Measurements from ENCODE around the gene CDYL2.

Gene CDYL2

DNA sequence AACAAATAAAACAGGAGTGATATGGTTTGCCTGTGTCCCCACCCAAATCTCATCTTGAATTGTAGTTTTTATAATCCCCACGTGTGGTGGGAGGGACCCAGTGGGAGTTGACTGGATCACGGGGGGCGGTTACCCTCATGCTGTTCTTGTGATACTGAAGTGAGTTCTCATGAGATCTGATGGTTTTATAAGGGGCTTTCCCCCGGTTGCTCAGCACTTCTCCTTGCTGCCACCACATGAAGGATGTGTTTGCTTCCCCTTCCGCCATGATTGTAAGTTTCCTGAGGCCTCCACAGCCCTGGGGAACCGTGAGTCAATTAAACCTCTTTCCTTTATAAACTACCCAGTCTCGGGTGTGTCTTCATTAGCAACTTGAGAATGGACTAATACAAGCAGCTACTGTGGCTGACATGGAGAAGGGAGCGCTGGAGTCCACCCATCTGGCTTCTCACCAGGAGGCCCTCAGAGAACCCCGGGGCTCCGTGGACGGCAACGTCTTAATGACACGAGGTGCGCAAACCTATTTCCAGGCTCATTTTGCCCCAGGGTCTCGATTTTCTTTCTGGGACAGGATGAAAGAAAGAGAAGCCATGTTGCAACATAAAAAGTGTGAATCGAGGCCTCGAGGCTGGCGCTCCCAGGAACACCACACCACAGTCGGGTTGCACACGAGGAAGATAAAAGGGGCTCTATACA lies 134.1 kb downstream of the CDYL2 start:
- TF ChIP-seq, protein P1, sequence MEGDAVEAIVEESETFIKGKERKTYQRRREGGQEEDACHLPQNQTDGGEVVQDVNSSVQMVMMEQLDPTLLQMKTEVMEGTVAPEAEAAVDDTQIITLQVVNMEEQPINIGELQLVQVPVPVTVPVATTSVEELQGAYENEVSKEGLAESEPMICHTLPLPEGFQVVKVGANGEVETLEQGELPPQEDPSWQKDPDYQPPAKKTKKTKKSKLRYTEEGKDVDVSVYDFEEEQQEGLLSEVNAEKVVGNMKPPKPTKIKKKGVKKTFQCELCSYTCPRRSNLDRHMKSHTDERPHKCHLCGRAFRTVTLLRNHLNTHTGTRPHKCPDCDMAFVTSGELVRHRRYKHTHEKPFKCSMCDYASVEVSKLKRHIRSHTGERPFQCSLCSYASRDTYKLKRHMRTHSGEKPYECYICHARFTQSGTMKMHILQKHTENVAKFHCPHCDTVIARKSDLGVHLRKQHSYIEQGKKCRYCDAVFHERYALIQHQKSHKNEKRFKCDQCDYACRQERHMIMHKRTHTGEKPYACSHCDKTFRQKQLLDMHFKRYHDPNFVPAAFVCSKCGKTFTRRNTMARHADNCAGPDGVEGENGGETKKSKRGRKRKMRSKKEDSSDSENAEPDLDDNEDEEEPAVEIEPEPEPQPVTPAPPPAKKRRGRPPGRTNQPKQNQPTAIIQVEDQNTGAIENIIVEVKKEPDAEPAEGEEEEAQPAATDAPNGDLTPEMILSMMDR (IDR thresholded peaks at IDR 0.05; ENCODE audit: low read depth, low read length, missing control alignments): no peak
- DNase-seq (ENCODE audit: low read depth): no peak
- H3K4me3 ChIP-seq (ENCODE audit: low read depth, low read length): no peak overlapping the region

DNA sequence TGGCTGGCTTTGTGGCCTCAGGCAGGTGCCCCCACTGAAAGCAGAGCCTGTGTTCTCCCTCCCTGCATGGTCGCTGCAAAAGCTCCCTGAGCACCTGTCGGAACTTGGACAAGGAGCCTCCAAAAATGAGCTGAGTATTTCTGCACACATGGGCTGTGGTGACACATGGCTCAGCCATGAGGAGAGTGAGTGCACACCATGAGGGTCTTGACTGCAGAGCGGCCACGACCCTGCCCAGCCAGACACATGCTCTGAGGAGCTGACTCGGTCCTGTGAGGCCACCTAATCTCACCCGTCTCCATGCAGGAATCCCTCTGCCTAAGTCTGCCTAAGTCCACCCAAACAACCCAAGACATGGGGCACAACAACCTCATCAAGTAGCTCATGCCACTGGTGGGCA lies 134.7 kb downstream of the CDYL2 start:
- no peak overlapping the region for H3K4me3 ChIP-seq (ENCODE audit: low read depth, low read length)
- no peak for DNase-seq (ENCODE audit: low read depth)
- TF ChIP-seq, protein P1 (IDR thresholded peaks at IDR 0.05; ENCODE audit: low read depth, low read length, missing control alignments): no peak

DNA sequence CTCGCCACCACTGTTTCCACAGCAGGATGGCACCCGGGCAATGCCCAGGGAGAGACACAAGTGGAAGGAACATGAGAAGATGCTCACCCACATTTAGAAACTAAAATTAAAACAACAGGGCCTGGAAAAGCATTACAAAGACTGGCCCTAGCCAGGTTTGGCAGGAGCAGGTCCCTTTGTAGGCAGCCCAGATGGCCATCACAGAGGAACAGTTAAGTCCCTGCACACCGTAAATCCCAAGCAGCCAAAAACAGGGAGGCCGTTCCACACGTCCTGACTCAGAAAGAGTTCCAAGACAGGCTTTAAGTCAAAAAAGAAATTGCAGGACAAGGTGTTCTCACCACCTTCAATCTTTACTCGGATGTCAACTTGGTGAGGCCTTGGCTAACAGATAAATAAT lies 136.5 kb downstream of the CDYL2 start:
- DNase-seq (ENCODE audit: low read depth): no peak
- TF ChIP-seq, protein P1 (IDR thresholded peaks at IDR 0.05; ENCODE audit: low read depth, low read length, missing control alignments): no peak
- H3K4me3 ChIP-seq (ENCODE audit: low read depth, low read length): no peak overlapping the region

DNA sequence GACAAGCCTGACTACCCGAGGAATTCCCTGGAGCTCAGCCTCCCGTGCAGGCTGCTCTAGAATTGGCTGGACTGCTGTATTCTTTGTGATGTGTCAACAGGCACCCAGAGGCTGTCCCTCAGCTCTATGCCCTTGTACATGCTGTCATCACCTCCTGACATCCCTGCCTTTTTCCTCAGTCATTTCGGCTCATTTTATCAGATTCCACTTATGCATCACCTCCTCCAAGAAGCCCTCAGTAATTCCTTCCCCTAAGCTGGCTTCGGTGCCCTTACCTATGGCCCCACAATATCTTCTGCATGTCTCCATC lies 137.2 kb downstream of the CDYL2 start:
- TF ChIP-seq, protein P1 (IDR thresholded peaks at IDR 0.05; ENCODE audit: low read depth, low read length, missing control alignments): no peak
- H3K4me3 ChIP-seq (ENCODE audit: low read depth, low read length): no peak overlapping the region
- DNase-seq (ENCODE audit: low read depth): no peak

DNA sequence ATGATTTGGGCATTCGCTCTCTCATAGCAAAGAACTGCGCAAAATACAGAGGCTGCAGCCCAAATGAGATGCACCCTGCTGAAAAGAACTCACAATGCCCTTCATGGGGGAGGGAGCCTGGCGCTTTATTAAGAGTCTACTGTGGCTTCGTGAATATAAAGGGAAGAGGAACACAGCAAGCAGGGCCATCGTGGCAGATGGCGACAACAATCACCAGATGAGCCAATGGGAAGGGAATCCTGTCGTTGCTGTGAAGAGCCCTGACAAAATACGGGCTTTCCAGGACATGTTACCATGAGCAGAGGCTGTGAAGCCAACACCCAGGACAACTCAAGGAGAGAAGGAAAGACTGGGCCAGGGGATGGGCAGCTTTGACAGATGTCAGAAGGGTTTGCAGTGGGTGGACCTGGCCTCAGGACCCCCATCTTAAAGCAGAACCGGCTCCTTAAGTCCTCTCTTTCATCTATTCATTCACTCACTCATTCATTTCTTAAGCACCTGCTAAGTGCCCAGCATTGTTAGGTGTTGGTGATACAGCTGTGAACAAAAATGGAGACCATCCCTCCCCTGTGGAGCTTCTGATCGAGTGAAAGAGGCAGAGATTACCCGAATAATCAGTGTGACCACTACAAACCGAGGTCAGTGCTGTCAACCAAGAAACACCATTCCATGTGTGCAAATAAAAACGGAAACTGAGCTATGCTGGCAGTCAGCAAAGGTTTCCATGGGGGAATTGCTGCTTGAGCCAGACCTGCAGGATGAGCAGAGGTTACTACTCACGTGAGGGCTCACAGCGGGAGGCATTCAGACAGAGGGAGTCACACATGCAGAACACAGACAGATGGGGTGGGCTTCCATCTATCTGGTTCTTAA lies 137.8 kb downstream of the CDYL2 start:
- TF ChIP-seq, protein P1 (IDR thresholded peaks at IDR 0.05; ENCODE audit: low read depth, low read length, missing control alignments): no peak
- DNase-seq (ENCODE audit: low read depth): no peak
- H3K4me3 ChIP-seq (ENCODE audit: low read depth, low read length): no peak overlapping the region

DNA sequence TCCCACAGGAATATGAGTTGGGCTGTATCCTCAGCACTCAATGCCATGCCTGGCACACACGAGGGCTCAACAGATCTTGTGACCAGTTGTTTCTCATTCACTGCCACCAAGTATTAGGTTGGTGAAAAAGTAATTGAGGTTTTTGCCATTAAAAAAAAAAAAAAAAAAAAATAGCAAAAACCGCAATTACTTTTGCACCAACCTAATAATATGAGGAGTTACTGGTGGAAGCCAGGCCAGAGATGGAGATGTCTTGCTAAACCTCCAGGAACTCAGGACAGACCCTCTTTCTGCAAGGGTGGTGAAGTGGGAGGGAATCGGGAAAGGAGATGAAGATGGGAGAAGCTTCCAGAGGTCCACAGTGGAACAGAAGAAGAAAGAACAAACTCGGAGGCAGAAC lies 139.0 kb downstream of the CDYL2 start:
- no peak overlapping the region for H3K4me3 ChIP-seq (ENCODE audit: low read depth, low read length)
- DNase-seq (ENCODE audit: low read depth): no peak
- TF ChIP-seq, protein P1 (IDR thresholded peaks at IDR 0.05; ENCODE audit: low read depth, low read length, missing control alignments): no peak

All from GM12864 (cell line).